ENCODE data around the gene RRP12. TPM values are rescaled to one million over a fixed set of nuclear protein-coding genes. Genes with fewer than 3 reads are reported as not detected.

The RRP12 gene, protein sequence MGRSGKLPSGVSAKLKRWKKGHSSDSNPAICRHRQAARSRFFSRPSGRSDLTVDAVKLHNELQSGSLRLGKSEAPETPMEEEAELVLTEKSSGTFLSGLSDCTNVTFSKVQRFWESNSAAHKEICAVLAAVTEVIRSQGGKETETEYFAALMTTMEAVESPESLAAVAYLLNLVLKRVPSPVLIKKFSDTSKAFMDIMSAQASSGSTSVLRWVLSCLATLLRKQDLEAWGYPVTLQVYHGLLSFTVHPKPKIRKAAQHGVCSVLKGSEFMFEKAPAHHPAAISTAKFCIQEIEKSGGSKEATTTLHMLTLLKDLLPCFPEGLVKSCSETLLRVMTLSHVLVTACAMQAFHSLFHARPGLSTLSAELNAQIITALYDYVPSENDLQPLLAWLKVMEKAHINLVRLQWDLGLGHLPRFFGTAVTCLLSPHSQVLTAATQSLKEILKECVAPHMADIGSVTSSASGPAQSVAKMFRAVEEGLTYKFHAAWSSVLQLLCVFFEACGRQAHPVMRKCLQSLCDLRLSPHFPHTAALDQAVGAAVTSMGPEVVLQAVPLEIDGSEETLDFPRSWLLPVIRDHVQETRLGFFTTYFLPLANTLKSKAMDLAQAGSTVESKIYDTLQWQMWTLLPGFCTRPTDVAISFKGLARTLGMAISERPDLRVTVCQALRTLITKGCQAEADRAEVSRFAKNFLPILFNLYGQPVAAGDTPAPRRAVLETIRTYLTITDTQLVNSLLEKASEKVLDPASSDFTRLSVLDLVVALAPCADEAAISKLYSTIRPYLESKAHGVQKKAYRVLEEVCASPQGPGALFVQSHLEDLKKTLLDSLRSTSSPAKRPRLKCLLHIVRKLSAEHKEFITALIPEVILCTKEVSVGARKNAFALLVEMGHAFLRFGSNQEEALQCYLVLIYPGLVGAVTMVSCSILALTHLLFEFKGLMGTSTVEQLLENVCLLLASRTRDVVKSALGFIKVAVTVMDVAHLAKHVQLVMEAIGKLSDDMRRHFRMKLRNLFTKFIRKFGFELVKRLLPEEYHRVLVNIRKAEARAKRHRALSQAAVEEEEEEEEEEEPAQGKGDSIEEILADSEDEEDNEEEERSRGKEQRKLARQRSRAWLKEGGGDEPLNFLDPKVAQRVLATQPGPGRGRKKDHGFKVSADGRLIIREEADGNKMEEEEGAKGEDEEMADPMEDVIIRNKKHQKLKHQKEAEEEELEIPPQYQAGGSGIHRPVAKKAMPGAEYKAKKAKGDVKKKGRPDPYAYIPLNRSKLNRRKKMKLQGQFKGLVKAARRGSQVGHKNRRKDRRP (N-terminal part only)
- polyA plus RNA-seq (2012; ENCODE audit: low read depth, missing spikeins), result 17.2 TPM

DNA sequence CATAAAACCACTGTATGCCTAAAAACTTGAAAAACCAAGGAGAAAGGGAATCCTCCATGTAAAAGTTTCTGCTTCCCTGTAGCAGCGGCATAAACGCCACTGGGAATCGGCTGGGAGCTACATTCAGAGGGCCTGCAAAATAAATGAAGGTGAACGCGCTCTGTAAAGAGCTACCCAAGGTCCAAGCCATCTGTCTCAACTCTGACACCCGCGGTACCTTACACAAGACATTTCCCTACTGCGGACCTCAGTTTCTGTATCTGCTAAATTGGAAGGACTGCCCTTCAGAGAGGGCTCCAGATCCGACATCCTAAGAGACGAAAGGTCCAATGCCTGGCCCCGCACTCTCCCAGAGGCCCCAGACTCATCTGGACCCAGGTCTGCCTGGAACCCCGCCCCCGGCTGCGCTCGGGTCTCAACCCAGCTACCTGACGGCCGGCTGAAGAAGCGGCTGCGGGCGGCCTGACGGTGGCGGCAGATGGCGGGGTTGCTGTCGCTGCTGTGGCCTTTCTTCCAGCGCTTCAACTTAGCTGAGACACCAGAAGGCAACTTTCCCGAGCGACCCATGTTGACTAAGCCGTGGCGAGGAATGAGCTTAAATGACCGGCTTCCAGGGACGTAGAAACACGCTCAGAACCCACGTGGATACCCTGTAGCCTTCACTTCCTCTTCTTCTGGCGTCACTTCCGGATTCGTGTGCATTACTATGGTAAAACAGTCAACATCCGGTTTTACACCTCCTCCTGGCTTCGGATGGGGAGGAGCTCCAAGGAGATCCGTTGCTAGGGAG, at the start of gene RRP12:
TSS of gene RRP12 (minus strand) at position 676 of the 790 bp plus-strand sequence. CDS start at position 567, 109 bp downstream.
- DNase-seq (ENCODE audit: insufficient read length, low spot score) (peak; percentile 92), FAIRE-seq (peak; percentile 96)
- no peak for TF ChIP-seq PAX5 (IDR thresholded peaks at IDR 0.05; ENCODE audit: insufficient read depth, low read length, severe bottlenecking)
- TF ChIP-seq SPI1 (IDR thresholded peaks at IDR 0.05; ENCODE audit: low read depth, low read length), result peak; percentile 92
- peak; percentile 72 for TF ChIP-seq POLR2AphosphoS5 (IDR thresholded peaks at IDR 0.05; ENCODE audit: low read depth, low read length)
- peak; percentile 91 for TF ChIP-seq TAF1 (IDR thresholded peaks at IDR 0.05; ENCODE audit: low read depth, low read length)
- 0 out of 2 replicates have a peak, but pooled peaks have one; percentile 16 for TF ChIP-seq POU2F2 (IDR thresholded peaks at IDR 0.05; ENCODE audit: low read depth, low read length)
- peak; percentile 87 for TF ChIP-seq POLR2A (IDR thresholded peaks at IDR 0.05; ENCODE audit: low read depth, low read length)

DNA sequence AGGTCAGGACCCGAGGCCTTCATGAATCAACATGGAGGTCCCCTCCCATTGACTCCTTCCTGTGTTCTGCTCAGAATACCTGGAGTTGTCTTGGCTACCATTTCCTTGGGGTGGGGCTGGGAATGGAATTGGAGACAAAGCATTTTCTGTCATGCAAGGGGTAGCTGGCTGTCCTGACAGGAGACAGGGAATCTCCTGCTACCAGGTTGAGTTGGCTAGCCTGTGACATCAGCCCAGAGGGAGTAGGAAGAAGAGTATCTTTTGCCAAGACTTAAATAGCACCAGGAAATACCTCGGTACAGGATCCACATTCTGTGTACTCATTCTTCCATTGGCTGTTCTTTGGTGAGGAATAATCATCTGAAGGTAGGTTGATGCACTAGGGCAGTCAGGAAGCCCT, 49.7 kb upstream of the RRP12 start:
- DNase-seq (ENCODE audit: insufficient read length, low spot score), result no peak
- FAIRE-seq, result no peak
- no peak for TF ChIP-seq POU2F2 (IDR thresholded peaks at IDR 0.05; ENCODE audit: low read depth, low read length)
- TF ChIP-seq SPI1 (IDR thresholded peaks at IDR 0.05; ENCODE audit: low read depth, low read length), result no peak
- TF ChIP-seq POLR2A (IDR thresholded peaks at IDR 0.05; ENCODE audit: low read depth, low read length), result no peak
- TF ChIP-seq POLR2AphosphoS5 (IDR thresholded peaks at IDR 0.05; ENCODE audit: low read depth, low read length), result no peak

DNA sequence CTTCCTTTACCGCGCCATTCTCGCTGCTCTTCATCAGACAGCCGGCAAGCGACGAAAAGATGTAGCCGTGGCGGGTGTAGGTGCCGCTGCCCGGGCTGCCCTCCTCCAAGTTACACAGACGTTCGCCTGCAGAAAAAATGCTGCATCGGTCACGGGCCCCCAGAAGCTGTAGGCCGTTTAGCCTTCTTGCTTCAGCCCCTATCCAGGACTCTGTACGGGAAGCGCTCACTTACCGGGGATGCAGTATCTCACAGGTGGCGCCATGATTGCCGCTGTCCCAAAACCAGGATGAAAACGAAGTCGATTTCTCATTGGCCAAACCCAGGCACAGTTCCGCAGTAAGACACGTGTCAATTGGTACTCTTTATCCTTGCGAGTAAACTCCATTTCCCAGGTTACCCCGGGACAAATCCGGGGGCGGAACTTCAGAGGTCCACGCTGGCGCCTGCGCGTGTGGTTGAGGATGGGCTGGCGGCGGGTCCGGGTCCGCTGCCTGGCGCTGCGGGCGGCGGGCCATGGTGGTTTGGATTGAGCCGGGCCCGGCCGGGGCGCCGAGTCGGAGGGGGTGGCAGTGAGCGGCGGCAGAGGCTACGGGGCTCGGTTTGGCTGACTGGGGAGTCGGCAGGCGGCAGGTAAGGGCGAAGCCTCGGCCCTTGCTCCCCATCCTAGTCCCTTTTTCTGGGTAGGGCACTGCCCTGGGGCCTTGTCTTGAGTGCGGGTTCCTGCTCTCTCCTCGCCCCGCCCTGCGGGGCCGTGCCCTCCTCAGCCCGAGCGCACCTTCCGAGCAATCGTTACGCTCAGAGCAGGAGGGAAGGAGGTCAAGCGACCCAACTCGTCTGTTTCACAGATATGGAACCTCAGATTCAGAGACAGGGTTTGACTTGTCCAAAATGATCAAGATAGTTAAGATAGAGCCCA, 44.8 kb upstream of the RRP12 start, which contains the start of the genes EXOSC1 and ZDHHC16:
TSS of gene EXOSC1 (minus strand) at position 285 of the 918 bp plus-strand sequence. CDS start at position 264, 21 bp downstream.
TSS of gene ZDHHC16 (plus strand) at position 454 of the 918 bp plus-strand sequence. CDS start 5,501 bp downstream, outside the sequence.
- FAIRE-seq (peak; percentile 98), DNase-seq (ENCODE audit: insufficient read length, low spot score) (peak; percentile 95)
- TF ChIP-seq PAX5 (IDR thresholded peaks at IDR 0.05; ENCODE audit: insufficient read depth, low read length, severe bottlenecking) (no peak), POLR2AphosphoS5 (IDR thresholded peaks at IDR 0.05; ENCODE audit: low read depth, low read length) (peak; percentile 80), POU2F2 (IDR thresholded peaks at IDR 0.05; ENCODE audit: low read depth, low read length) (no peak; the same call in 1 of the 2 replicates), TAF1 (IDR thresholded peaks at IDR 0.05; ENCODE audit: low read depth, low read length) (peak; percentile 90), SPI1 (IDR thresholded peaks at IDR 0.05; ENCODE audit: low read depth, low read length) (peak; percentile 61), POLR2A (IDR thresholded peaks at IDR 0.05; ENCODE audit: low read depth, low read length) (peak; percentile 83)

DNA sequence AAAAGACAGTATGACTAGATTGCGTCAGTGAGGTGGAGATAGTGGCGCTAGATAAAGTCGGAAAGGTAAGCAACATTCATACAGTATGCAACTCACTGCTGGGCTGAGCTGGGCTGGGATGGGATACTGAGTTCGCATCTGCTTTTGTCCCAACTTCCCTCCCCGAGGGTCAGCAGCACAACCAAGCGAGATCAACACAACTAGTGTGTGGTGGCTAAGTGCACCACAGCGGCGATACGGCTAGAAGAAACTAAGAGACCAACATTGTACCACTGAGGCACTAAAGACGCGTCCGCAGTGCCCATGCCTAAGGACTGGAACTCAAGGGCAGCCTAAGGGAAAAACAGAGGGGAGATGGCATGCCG, 44.2 kb upstream of the RRP12 start:
- TF ChIP-seq POLR2A (IDR thresholded peaks at IDR 0.05; ENCODE audit: low read depth, low read length) (no peak), SPI1 (IDR thresholded peaks at IDR 0.05; ENCODE audit: low read depth, low read length) (no peak), POU2F2 (IDR thresholded peaks at IDR 0.05; ENCODE audit: low read depth, low read length) (no peak), TAF1 (IDR thresholded peaks at IDR 0.05; ENCODE audit: low read depth, low read length) (no peak), POLR2AphosphoS5 (IDR thresholded peaks at IDR 0.05; ENCODE audit: low read depth, low read length) (no peak), PAX5 (IDR thresholded peaks at IDR 0.05; ENCODE audit: insufficient read depth, low read length, severe bottlenecking) (no peak)
- peak; percentile 71 for FAIRE-seq
- no peak for DNase-seq (ENCODE audit: insufficient read length, low spot score)

DNA sequence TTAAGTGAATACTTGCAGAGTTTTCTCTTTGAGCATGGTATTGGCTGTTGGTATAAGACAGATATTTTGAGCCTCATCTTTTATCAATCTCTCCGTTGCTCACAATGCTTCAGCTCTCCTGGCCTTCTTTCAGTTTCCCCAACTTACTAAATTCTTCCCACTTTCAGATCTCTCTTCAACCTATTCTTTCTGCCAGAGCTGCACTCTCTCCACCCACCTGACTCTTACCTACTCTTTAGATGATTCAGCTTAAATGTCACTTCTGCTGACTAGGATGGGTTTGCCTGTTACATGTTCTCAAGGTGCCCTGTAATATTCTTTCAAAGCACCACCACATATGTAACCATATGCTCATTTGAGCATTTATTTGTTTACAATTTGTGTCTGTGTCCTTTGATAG, 43.1 kb upstream of the RRP12 start:
- no peak for DNase-seq (ENCODE audit: insufficient read length, low spot score)
- FAIRE-seq, result no peak
- TF ChIP-seq TAF1 (IDR thresholded peaks at IDR 0.05; ENCODE audit: low read depth, low read length), result no peak
- TF ChIP-seq POU2F2 (IDR thresholded peaks at IDR 0.05; ENCODE audit: low read depth, low read length), result no peak
- TF ChIP-seq POLR2A (IDR thresholded peaks at IDR 0.05; ENCODE audit: low read depth, low read length), result no peak
- TF ChIP-seq SPI1 (IDR thresholded peaks at IDR 0.05; ENCODE audit: low read depth, low read length), result no peak
- TF ChIP-seq POLR2AphosphoS5 (IDR thresholded peaks at IDR 0.05; ENCODE audit: low read depth, low read length), result no peak
- TF ChIP-seq PAX5 (IDR thresholded peaks at IDR 0.05; ENCODE audit: insufficient read depth, low read length, severe bottlenecking), result no peak

DNA sequence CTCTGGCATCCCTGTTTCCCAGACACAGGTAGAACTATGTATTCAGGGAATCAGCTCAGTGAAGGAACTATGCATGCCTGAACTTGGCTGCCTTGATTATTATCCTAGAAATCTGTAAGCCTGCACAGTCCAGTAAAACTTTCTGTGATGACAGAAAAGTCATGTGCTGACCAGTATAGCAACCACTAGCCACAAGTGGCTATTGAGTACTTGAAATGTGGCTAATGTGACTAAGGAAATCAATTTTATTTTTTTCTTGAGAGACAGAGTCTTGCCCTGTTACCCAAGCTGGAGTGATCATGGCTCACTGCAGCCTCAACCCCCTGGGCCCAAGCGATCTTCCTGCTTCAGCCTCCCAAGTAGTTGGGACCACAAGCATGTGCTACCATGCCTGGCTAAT, 41.1 kb upstream of the RRP12 start:
- DNase-seq (ENCODE audit: insufficient read length, low spot score) (no peak), FAIRE-seq (no peak)
- TF ChIP-seq PAX5 (IDR thresholded peaks at IDR 0.05; ENCODE audit: insufficient read depth, low read length, severe bottlenecking) (no peak), TAF1 (IDR thresholded peaks at IDR 0.05; ENCODE audit: low read depth, low read length) (no peak), SPI1 (IDR thresholded peaks at IDR 0.05; ENCODE audit: low read depth, low read length) (no peak), POLR2A (IDR thresholded peaks at IDR 0.05; ENCODE audit: low read depth, low read length) (no peak), POLR2AphosphoS5 (IDR thresholded peaks at IDR 0.05; ENCODE audit: low read depth, low read length) (no peak), POU2F2 (IDR thresholded peaks at IDR 0.05; ENCODE audit: low read depth, low read length) (no peak)

DNA sequence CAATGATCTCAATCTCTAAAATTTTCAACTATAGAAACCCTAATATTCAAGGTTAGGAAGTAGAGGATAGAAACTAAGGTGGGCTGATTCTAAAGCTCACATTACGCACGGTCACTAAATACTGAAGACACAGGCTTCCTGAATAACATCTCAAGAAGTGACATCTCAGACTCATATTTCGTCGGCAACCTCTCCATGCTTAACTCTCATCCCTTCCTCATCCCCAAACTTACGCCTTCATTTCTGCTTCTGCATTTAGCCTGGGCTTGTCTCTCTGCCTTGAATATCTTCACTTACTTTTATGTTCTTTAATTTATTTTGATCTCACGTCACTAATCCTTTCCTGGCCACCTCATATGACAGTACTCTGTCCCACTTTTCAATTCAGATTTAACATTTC, 34.1 kb upstream of the RRP12 start:
- no peak for TF ChIP-seq POLR2AphosphoS5 (IDR thresholded peaks at IDR 0.05; ENCODE audit: low read depth, low read length)
- TF ChIP-seq POU2F2 (IDR thresholded peaks at IDR 0.05; ENCODE audit: low read depth, low read length), result no peak
- no peak for TF ChIP-seq TAF1 (IDR thresholded peaks at IDR 0.05; ENCODE audit: low read depth, low read length)
- TF ChIP-seq SPI1 (IDR thresholded peaks at IDR 0.05; ENCODE audit: low read depth, low read length), result no peak
- FAIRE-seq (no peak), DNase-seq (ENCODE audit: insufficient read length, low spot score) (no peak)

All from GM12891 (cell line).